Gastroesophageal sphincter (tissue), 4 donors: ENCODE results near the gene CCDC85A. TPM values are rescaled to one million over a fixed set of nuclear protein-coding genes. Genes with fewer than 3 reads are reported as not detected.

Experiments used
- ATAC-seq: fragments of 150-250 bp; one replicate; pipeline ENCODE4 v1.9.1; 2016; ENCODE audit warnings: mild to moderate bottlenecking, moderate library complexity
- H3K27ac ChIP-seq, 4 donors: fragments of 200-600 bp; sonication (generic) in 3 of 4; 1 replicate in 3 of 4; 2 replicates in 1 of 4; pipeline ENCODE4 v1.5.1; 2016 to 2019
- H3K27me3 ChIP-seq: fragments of 200-600 bp; sonication (generic); one replicate; pipeline ENCODE4 v1.5.1; 2019
- H3K36me3 ChIP-seq, 2 donors: fragments of 200-600 bp; sonication (generic); one replicate each; pipeline ENCODE4 v1.5.1; 2019; ENCODE audit warnings: control low read depth in 1 of 2
- H3K4me1 ChIP-seq, 3 donors: fragments of 200-600 bp; sonication (generic); 1 replicate in 2 of 3; 2 replicates in 1 of 3; pipeline ENCODE4 v1.5.1; 2016 to 2019; ENCODE audit warnings: control low read depth in 2 of 3
- H3K4me3 ChIP-seq, 2 donors: fragments of 200-600 bp; sonication (generic); one replicate each; pipeline ENCODE4 v1.5.1; 2019; ENCODE audit warnings: mild to moderate bottlenecking in 1 of 2, moderate library complexity in 1 of 2
- H3K9me3 ChIP-seq, 3 donors: fragments of 200-600 bp; sonication (generic); one replicate each; pipeline ENCODE4 v1.5.1; 2017 to 2019; ENCODE audit warnings: control low read depth in 2 of 3
- EP300 ChIP-seq: sonication (generic); formaldehyde crosslinking; IDR thresholded peaks from one replicate; pipeline ENCODE4 v1.6.1; 2017; ENCODE audit warnings: antibody characterized with exemption, mild to moderate bottlenecking
- POLR2A ChIP-seq, 2 donors: fragments of 450-650 bp; IDR thresholded peaks; one replicate each; pipeline ENCODE4 v1.6.1; 2017; ENCODE audit warnings: antibody characterized with exemption in 2 of 2, mild to moderate bottlenecking in 2 of 2, moderate library complexity in 1 of 2
- POLR2AphosphoS5 ChIP-seq: sonication (generic); formaldehyde crosslinking; IDR thresholded peaks from one replicate; pipeline ENCODE4 v1.6.1; 2017; ENCODE audit warnings: antibody characterized with exemption
- WGBS, 2 donors: methylation state at CpG; one replicate each; pipeline ENCODE4 v1.1.5; 2018; ENCODE audit warnings: low coverage in 1 of 2; 5-methylcytosine and 5-hydroxymethylcytosine counted together
- total RNA-seq, 4 donors: library from RNA; depleted of rRNA; stranded (reverse); fragments of >200 nt; gene quantifications; one replicate each; pipeline ENCODE4 v1.1.0, GENCODE V29; 2016
- TF ChIP-seq, protein P1 (sequence below), 4 experiments: fragments of 200-600 bp in 2 of 4; fragments of 450-650 bp in 2 of 4; sonication (generic) in 1 of 4; IDR thresholded peaks; one replicate each; pipeline ENCODE4 v1.5.1; 2017 to 2019; ENCODE audit warnings: antibody characterized with exemption in 4 of 4, mild to moderate bottlenecking in 2 of 4, moderate library complexity in 2 of 4

The CCDC85A gene
- total RNA-seq, 4 donors from 2014 or later, result 2.6 to 7.0 (median 4.8) TPM

DNA sequence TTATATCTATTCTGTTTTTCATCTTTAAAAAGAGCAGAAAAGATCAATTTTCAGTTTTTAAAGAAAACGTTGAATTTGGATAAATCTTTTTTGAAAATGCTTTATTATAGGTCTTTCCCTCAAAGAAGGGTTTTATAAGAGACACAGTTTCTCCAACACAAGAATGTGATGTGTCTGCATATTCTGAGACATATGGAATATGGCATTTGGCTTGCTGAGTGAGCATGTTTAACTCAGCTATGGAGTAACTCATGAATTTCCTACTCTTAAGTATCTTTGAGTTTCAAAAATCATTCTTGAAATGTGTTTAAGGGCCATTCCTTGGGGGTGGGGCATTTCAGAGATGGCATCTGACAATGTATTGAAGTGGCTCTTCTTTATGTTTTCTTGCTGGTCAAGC, 191.5 kb downstream of the CCDC85A start:
- Histone ChIP-seq H3K36me3 (no peaks in the 10 kb centered on the region), H3K27ac (no peak overlapping the region), H3K9me3 (no peaks in the 10 kb centered on the region), H3K27me3 (no peaks in the 10 kb centered on the region), H3K4me1 (no peaks in the 10 kb centered on the region), H3K4me3 (no peak overlapping the region)
- ATAC-seq, result no peak
- TF ChIP-seq POLR2AphosphoS5 (no peak), EP300 (no peak), POLR2A (IDR thresholded peaks at IDR 0.05) (no peak)
- TF ChIP-seq, protein P1, sequence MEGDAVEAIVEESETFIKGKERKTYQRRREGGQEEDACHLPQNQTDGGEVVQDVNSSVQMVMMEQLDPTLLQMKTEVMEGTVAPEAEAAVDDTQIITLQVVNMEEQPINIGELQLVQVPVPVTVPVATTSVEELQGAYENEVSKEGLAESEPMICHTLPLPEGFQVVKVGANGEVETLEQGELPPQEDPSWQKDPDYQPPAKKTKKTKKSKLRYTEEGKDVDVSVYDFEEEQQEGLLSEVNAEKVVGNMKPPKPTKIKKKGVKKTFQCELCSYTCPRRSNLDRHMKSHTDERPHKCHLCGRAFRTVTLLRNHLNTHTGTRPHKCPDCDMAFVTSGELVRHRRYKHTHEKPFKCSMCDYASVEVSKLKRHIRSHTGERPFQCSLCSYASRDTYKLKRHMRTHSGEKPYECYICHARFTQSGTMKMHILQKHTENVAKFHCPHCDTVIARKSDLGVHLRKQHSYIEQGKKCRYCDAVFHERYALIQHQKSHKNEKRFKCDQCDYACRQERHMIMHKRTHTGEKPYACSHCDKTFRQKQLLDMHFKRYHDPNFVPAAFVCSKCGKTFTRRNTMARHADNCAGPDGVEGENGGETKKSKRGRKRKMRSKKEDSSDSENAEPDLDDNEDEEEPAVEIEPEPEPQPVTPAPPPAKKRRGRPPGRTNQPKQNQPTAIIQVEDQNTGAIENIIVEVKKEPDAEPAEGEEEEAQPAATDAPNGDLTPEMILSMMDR (IDR thresholded peaks at IDR 0.05), result no peak
- 47 to 75% methylated on average over 1 of the region's 1 CpG for WGBS, 2 donors

DNA sequence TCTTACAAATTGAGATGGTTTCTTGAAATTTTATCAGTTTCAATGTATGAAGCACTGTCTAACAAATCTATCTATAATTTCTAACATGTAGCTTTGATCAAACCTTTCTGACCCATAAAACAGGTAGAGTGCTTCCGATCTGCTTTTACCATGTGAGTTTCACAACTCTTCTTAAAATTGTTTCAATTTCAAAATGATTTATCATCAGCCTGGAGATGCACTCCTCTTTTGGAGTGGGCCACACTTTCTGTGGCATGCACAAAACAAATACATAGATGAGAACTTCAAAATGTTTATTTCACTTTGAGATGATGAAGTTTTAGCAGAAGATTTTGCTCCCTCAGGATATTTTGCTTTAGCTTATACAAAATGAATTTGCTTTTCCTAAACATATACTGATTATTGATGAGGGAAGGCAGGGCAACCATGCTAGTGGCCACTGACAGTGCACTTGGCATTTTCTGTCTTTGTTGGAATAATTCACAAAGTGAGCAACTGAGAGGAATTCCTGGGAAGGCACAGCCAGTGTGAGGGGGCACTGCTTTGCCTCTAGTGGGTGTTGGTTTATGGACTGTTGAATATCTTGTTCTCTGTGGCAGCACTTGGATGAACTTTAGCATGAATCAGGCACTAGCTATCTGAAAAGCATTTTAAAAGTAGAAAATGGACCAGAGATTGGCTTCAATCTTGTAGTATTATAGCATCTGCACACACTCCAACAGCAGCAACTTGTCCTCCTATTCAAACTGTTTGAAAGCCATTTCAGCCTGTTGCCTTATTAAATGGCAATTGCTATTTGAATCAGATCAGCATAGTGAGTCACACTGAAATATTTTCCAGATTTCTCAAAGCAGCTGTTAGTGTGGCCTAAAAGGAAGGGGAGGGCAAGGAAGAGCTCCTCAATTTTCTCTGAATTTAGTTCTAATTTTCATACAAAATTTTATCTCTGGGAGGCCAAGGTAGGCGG, 193.2 kb downstream of the CCDC85A start:
- WGBS, 2 donors, result 65 to 75% methylated on average over 2 of the region's 2 CpGs

DNA sequence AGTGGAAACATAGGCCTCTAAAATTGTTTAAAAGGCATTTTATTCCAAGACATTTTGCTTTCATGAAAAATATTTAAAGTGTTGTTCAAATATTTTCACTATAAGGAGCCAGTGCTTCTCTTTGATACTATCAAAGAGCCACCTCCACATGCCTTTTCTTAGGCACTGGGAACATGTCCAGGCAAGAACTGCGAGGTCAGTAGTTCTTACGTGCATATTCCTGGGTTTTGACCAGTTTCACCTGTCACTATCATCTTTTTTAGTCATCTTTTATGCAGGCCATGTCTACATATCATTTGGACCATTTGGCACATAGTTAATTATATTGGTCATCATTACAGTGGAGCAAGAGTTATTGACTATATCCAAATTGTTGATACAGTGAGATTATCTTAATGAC, 195.3 kb downstream of the CCDC85A start:
- ATAC-seq, result no peak
- WGBS, 2 donors, result 75 to 82% methylated on average over 2 of the region's 2 CpGs
- H3K27me3 ChIP-seq, result no peaks in the 10 kb centered on the region
- no peak overlapping the region for H3K27ac ChIP-seq
- H3K9me3 ChIP-seq, result no peaks in the 10 kb centered on the region
- no peaks in the 10 kb centered on the region for H3K36me3 ChIP-seq
- H3K4me1 ChIP-seq, result no peaks in the 10 kb centered on the region
- H3K4me3 ChIP-seq, result no peak overlapping the region
- no peak for TF ChIP-seq POLR2A (IDR thresholded peaks at IDR 0.05)
- TF ChIP-seq, protein P1 (IDR thresholded peaks at IDR 0.05), result no peak
- no peak for TF ChIP-seq POLR2AphosphoS5

More for the DNA sequence above, 193.2 kb downstream of the CCDC85A start:
- H3K9me3 ChIP-seq, result no peaks in the 10 kb centered on the region
- no peak for TF ChIP-seq POLR2AphosphoS5
- no peak for TF ChIP-seq EP300
- no peak for TF ChIP-seq POLR2A (IDR thresholded peaks at IDR 0.05)
- TF ChIP-seq, protein P1 (IDR thresholded peaks at IDR 0.05), result no peak
- no peak for ATAC-seq
- H3K36me3 ChIP-seq, result no peaks in the 10 kb centered on the region
- no peak overlapping the region for H3K4me3 ChIP-seq
- no peaks in the 10 kb centered on the region for H3K27me3 ChIP-seq
- H3K27ac ChIP-seq, result no peak overlapping the region
- H3K4me1 ChIP-seq, result no peaks in the 10 kb centered on the region

DNA sequence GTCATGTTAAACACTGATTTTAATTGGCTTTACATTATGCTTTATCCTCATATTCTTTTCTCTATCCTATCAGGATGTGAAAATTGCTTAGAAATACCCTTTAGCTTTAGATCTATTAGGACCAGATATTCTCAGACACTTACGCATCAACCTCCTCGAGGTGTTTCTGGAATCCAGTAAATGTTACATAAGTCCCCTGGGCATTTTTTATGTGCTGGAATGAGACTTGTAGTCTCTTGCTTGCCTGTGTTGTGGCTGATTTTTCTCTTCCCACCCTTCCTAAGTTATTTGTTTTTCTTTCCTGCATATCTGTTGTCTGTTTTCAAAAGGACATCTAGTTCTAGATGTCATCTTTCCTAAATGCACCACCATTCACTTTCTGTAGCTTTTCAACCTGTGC, 197.1 kb downstream of the CCDC85A start:
- H3K27me3 ChIP-seq, result no peaks in the 10 kb centered on the region
- TF ChIP-seq EP300, result no peak
- TF ChIP-seq POLR2A (IDR thresholded peaks at IDR 0.05), result no peak
- TF ChIP-seq POLR2AphosphoS5, result no peak
- TF ChIP-seq, protein P1 (IDR thresholded peaks at IDR 0.05), result no peak
- no peaks in the 10 kb centered on the region for H3K36me3 ChIP-seq
- no peak overlapping the region for H3K27ac ChIP-seq
- no peaks in the 10 kb centered on the region for H3K4me1 ChIP-seq
- WGBS, 2 donors, result 50 to 70% methylated on average over 1 to 2 of the region's 2 CpGs
- ATAC-seq, result no peak
- no peaks in the 10 kb centered on the region for H3K9me3 ChIP-seq
- H3K4me3 ChIP-seq, result no peak overlapping the region

DNA sequence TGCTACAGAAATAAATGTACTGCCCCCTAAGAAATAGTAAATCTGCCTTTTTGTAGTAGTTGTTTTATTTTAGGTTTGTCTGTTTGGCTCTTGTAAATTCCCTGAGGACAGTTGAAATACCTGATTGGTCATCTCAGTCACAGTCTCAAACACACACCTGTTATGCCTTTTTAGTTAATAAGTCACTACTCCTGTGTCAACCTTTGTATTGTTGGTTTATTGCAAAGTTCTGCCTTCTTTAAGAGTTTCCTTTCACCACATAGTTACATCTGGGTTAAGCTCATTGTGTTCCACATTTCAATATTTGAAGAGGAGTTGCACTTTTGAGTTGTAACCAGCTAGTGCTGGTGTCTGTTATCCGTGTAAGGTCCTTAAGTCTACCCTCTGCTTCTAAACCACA, 198.7 kb downstream of the CCDC85A start:
- no peak for ATAC-seq
- TF ChIP-seq, protein P1 (IDR thresholded peaks at IDR 0.05), result no peak
- TF ChIP-seq POLR2A (IDR thresholded peaks at IDR 0.05) (no peak), EP300 (no peak), POLR2AphosphoS5 (no peak)
- Histone ChIP-seq H3K27ac (no peak overlapping the region), H3K4me3 (no peak overlapping the region), H3K36me3 (no peaks in the 10 kb centered on the region), H3K27me3 (no peaks in the 10 kb centered on the region), H3K9me3 (no peaks in the 10 kb centered on the region), H3K4me1 (no peaks in the 10 kb centered on the region)
- no CpG with 5 or more reads among the region's 1 CpG for WGBS, 2 donors
